ENCODE measurements around the gene USF1. TPM values are rescaled to one million over a fixed set of nuclear protein-coding genes. Genes with fewer than 3 reads are reported as not detected.

USF1 gene
- polyA plus RNA-seq, 3 donors, result 6.3 to 335 (median 25.5) TPM

DNA sequence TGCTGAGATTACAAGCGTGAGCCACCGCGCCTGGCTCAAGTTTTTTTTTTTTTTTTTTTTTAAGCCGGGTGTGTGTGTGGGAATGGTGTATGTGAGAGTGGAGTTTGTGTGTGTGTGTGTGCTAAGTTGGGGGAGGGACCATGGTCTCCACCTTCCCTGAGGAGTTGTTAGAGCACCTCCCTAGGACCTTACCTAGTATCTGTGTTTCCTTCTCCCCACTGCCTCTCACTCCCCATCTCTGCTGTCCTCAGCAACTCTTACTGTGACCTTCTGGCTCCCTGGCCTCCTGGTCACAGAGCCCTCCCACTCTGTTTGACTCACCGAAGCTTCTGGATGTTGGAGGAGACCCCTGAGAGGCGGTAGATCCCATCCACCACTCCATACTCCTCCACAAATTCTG is 13.5 kb upstream of the USF1 start:
- Mint-ChIP-seq H3K36me3 (peaks cover 69 to 91% of the 10 kb centered on the region in 2 donors), H3K9me3 (no peaks in the 10 kb centered on the region), H3K27ac (peak overlapping the region; percentile 43 to 86 (median 70)), H3K4me1 (peaks cover 25% of the 10 kb centered on the region), H3K4me3 (no peak overlapping the region), H3K27me3 (ENCODE audit: low read depth in 3 of 3) (peaks cover 0 to 2% (median 0%) of the 10 kb centered on the region in 3 donors)
- peak overlapping the region; percentile 16 to 63 for H3K27ac ChIP-seq (ENCODE audit: low read depth in 1 of 2, low read length in 2 of 2)
- TF ChIP-seq, protein P1, sequence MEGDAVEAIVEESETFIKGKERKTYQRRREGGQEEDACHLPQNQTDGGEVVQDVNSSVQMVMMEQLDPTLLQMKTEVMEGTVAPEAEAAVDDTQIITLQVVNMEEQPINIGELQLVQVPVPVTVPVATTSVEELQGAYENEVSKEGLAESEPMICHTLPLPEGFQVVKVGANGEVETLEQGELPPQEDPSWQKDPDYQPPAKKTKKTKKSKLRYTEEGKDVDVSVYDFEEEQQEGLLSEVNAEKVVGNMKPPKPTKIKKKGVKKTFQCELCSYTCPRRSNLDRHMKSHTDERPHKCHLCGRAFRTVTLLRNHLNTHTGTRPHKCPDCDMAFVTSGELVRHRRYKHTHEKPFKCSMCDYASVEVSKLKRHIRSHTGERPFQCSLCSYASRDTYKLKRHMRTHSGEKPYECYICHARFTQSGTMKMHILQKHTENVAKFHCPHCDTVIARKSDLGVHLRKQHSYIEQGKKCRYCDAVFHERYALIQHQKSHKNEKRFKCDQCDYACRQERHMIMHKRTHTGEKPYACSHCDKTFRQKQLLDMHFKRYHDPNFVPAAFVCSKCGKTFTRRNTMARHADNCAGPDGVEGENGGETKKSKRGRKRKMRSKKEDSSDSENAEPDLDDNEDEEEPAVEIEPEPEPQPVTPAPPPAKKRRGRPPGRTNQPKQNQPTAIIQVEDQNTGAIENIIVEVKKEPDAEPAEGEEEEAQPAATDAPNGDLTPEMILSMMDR (IDR thresholded peaks at IDR 0.05), result no peak
- intact Hi-C loops (cut with micrococcal nuclease), result loop anchor here in 1 of 2 donors (10.0 kb wide), 1 partner anchor 64 kb away; no protein-coding TSS in a partner anchor
- H3K4me2 ChIP-seq (replicated peaks; ENCODE audit: extremely low read depth, low read length, poor library complexity, severe bottlenecking), result no peak overlapping the region
- H3K9ac ChIP-seq (ENCODE audit: insufficient read depth, low read length, poor library complexity, severe bottlenecking), result no peak overlapping the region
- no peaks in the 10 kb centered on the region for H3K27me3 ChIP-seq (ENCODE audit: control insufficient read depth in 2 of 2, insufficient read depth in 2 of 2, low read length in 2 of 2)
- H2AFZ ChIP-seq (ENCODE audit: insufficient read depth, low read depth, low read length, poor library complexity, severe bottlenecking), result no peak overlapping the region
- no peak for DNase-seq
- no peaks in the 10 kb centered on the region for H3K9me3 ChIP-seq (replicated peaks in 1 of 2; ENCODE audit: control insufficient read depth in 1 of 2, insufficient read depth in 1 of 2, low read length in 2 of 2)
- H3K79me2 ChIP-seq (ENCODE audit: insufficient read depth, low read length), result peaks cover 95% of the 10 kb centered on the region
- peaks cover 96% of the 10 kb centered on the region for H4K20me1 ChIP-seq (ENCODE audit: insufficient read depth, low read length)
- H3K36me3 ChIP-seq (replicated peaks in 1 of 2; ENCODE audit: control insufficient read depth in 1 of 2, insufficient read depth in 2 of 2, low read length in 2 of 2), result peaks cover 63 to 94% of the 10 kb centered on the region in 2 donors
- WGBS (ENCODE audit: insufficient coverage), result 100% methylated on average over 1 of the region's 6 CpGs
- no peak overlapping the region for H3K4me3 ChIP-seq (replicated peaks in 1 of 3; ENCODE audit: low read depth in 2 of 3, low read length in 3 of 3)
- peaks cover 0 to 4% of the 10 kb centered on the region in 2 donors for H3K4me1 ChIP-seq (ENCODE audit: control insufficient read depth in 1 of 2, insufficient read depth in 2 of 2, low read length in 2 of 2)

- H4K20me1 ChIP-seq (ENCODE audit: insufficient read depth, low read length), result peaks cover 96% of the 10 kb centered on the region
- no peak overlapping the region for H3K4me2 ChIP-seq (replicated peaks; ENCODE audit: extremely low read depth, low read length, poor library complexity, severe bottlenecking)
- H3K9me3 Mint-ChIP-seq, result no peaks in the 10 kb centered on the region
- H3K36me3 ChIP-seq (replicated peaks in 1 of 2; ENCODE audit: control insufficient read depth in 1 of 2, insufficient read depth in 2 of 2, low read length in 2 of 2), result peaks cover 81 to 94% of the 10 kb centered on the region in 2 donors
- peak overlapping the region in 1 of 2 donors; percentile 24 for H3K27ac ChIP-seq (ENCODE audit: low read depth in 1 of 2, low read length in 2 of 2)
- intact Hi-C loops (cut with micrococcal nuclease), result loop anchor here in 1 of 2 donors (10.0 kb wide), 1 partner anchor 60 kb away; no protein-coding TSS in a partner anchor
- no peaks in the 10 kb centered on the region for H3K9me3 ChIP-seq (replicated peaks in 1 of 2; ENCODE audit: control insufficient read depth in 1 of 2, insufficient read depth in 1 of 2, low read length in 2 of 2)
- no peaks in the 10 kb centered on the region for H3K27me3 ChIP-seq (ENCODE audit: control insufficient read depth in 2 of 2, insufficient read depth in 2 of 2, low read length in 2 of 2)
- peaks cover 80 to 97% of the 10 kb centered on the region in 2 donors for H3K36me3 Mint-ChIP-seq
- no peak overlapping the region for H3K9ac ChIP-seq (ENCODE audit: insufficient read depth, low read length, poor library complexity, severe bottlenecking)
- H3K79me2 ChIP-seq (ENCODE audit: insufficient read depth, low read length), result peaks cover 92% of the 10 kb centered on the region
- H2AFZ ChIP-seq (ENCODE audit: insufficient read depth, low read depth, low read length, poor library complexity, severe bottlenecking), result no peak overlapping the region
- no peak overlapping the region for H3K4me3 ChIP-seq (replicated peaks in 1 of 3; ENCODE audit: low read depth in 2 of 3, low read length in 3 of 3)
- H3K27ac Mint-ChIP-seq, result peak overlapping the region in 2 of 7 donors; percentile 22 to 52
- H3K4me1 ChIP-seq (ENCODE audit: control insufficient read depth in 1 of 2, insufficient read depth in 2 of 2, low read length in 2 of 2), result peaks cover 2 to 18% of the 10 kb centered on the region in 2 donors
- H3K4me1 Mint-ChIP-seq, result peaks cover 26% of the 10 kb centered on the region
- DNase-seq, result peak in 1 of 3 donors; percentile 43
- H3K27me3 Mint-ChIP-seq (ENCODE audit: low read depth in 3 of 3), result no peaks in the 10 kb centered on the region
- TF ChIP-seq, protein P1 (IDR thresholded peaks at IDR 0.05), result peak; percentile 52
- no peak overlapping the region for H3K4me3 Mint-ChIP-seq
- 75% methylated on average over 2 of the region's 7 CpGs for WGBS (ENCODE audit: insufficient coverage)
Observed at GRCh38 chr1:161054805-161055204, 9.0 kb upstream of the USF1 start.
